Measurements from ENCODE around the gene ADGRL3.
"Not testable (repeated sequence)": the region's sequence is repeated elsewhere in the genome, so short reads cannot be mapped to it uniquely, and the experiment has no call there.

GRCh38 chr4:61372817-61373216, 172.7 kb downstream of the ADGRL3 start:
- not testable (repeated sequence) for TF ChIP-seq CTCF, POLR2A (IDR thresholded peaks at IDR 0.05)

Data from suprapubic skin (tissue), 3 donors.